Bone marrow (tissue), 2 donors: ENCODE results near the gene PPP1R3G.

ENCODE experiments used
- DNase-seq, 2 donors: peaks; one replicate each; lab custom pipeline; 2025; lab: John Stamatoyannopoulos, UW

PPP1R3G gene

DNA sequence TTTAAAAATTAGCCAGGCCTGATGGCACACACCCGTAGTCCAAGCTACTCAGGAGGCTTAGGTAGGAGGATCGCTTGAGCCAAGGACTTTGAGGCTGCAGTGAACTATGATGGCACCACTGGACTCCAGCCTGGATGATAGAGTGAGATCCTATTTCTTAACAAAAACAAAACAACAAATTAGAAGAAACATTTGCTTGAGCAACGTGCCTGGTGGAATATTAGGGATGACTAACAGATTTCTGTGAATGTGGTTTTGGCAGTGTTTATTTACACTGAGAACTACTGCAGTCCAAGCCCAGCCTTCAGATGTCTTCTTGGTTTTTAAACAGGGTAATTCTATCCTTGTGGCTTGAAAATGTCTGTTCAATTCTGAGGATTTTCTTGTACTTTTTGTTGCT, 9.2 kb downstream of the PPP1R3G start:
- DNase-seq = no peak

DNA sequence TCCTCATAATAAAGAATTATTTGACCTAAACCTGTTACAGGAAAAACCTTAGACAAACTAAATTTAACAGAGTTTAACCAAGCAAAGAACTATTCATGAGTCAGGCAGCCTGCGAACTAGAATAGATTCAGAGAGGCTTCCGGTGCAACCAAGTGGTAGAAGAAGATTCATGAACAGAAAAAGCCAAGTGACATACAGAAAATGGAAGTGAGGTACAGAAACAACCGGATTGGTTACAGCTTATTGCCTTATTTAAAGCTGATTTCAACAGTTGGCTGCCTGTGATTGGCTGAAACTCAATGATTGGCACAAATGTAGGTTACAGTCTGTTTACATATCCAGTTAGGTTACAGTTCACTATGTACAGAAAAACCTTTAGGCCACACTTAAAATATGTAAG, 10.1 kb downstream of the PPP1R3G start:
- no peak for DNase-seq

DNA sequence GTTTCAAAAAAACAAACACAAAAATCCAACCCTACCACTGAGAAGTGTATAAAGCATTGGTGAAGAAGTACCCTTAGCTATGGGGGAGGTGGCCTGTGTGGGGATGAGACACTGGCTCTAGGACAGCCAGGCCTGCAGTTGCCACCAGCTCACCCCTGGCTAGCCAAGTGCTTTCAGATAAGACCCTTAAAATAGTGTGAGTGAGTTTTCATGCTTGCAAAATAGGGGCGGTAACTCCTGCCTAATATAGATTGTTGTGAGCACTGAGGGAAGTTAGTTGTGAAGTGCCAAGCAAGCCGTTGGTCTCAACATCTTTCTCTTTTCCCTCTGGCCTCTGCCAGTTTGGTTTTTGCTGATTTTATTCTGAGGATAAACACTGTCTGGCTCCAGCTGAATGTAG, 11.3 kb downstream of the PPP1R3G start:
- DNase-seq = no peak

DNA sequence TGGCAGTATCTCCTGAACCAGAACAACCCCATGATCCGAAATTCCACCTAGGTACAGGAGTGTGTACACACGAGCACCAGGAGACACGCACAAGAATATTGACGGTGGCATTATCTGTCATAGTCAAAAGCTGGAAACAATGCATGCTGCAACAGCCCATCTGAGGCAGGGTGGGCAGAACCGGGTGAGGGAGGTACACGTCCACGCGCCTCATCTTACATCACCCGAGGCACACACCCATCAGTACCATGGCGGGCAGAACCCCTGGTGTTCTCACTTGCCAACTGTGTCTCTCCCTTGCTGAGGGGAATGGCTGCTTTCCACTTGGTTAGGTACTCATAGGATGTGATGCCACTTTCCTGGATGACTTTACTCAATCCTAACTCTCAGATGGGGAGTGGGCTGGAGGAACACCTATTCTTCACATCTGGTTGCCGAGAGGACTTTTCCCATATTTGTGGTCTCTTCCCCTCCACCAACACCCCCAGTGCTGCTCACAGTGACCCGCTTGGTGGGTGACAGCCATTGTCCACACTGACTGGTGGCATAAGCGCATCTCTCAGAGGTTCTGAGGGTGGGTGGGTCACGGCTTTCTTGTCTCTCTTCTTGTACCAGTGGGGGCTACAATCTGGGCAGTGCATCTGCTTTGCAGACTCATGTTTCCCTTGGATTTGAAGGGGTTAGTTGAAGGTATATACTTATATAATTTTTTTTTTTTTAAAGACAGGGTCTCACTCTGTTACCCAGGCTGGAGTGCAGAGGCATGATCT, 13.5 kb downstream of the PPP1R3G start:
- no peak for DNase-seq

DNA sequence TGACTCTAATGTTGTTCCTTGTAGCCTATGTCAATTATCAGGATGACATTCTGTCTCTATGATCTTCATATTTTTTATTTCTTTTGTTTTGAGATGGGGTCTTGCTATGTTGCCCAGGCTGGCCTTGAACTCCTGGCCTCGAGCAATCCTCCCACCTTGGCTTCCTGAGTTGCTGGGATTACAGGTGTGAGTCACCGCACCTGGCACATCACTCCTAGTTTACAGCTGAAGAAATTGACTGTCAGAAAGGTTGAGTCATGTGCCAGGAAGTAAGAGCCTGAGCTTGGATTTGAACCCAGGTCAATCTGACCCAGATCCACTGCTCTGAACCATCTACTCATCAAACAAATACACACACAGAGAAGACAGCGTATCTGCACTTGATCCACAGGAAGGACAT, 14.4 kb downstream of the PPP1R3G start:
- DNase-seq = no peak

DNA sequence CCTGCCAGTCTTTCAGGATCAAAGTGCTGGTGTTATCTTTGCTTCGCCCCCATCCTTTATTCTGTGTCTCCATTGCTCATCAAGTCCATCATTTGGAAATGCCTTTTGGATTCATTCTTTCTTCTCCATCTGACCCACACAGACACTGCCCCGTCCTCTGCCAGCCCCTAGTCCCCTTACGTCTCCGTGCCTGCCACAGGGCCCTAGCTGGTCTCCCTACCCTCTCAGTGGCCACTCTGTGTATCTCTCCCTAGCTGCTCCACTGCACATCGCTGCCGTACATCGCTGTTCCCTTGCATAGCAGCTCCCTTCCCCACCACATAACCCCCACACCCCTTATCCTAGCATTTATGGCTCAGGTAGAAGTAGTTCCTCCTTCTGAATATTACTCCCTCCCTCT, 15.7 kb downstream of the PPP1R3G start:
- no peak for DNase-seq

DNA sequence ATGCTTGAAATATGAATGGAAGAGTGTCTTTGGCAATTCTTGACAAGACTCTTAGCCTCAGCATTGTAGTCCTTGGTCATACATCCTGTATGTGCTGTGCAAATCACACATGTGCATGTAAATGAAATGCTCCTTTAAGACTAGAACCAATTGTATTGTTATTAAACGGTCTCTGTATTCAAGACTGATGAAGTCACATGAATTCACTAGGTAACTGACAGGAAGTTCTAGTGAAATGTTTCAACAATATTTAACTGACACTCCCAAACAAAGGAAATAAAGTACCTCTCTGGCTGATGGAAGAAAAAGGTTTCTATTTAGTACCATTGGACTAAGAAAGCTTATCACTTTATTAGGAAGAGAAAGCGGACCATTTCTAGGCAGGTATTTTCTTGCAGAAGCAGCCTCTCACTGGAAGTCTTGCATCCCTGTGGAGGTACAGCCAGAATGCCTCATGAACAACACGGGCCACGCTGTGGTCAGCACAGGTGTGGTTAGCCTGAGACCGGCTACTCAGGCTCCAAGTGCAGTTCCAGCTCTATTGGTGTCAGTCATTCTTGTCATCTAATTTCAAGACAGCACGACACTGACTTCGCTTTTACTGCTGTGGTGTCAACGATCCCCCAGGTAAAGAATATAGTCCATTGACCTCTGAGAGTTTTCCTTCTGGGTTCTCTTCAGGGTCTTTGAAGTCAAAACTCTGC, 17.3 kb downstream of the PPP1R3G start:
- no peak for DNase-seq

DNA sequence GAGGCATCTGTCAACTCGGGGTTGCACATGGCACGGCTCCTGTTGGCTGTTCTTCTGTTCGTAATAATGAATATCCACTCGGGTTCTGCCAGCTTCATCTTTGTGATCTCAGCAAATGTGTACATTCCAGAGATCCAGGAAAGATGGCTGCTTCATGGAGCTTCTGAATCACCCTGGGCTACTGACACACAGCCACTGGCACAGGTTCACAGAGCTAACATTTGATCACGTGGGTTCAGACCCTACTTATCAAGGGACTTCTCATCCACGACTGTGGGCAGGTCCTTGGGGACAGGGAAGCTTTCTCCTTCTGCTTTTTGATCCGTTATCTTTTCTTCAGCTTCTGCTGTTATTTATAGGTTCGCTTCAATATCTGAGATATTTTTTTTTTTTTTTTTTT, 18.1 kb downstream of the PPP1R3G start:
- DNase-seq = no peak

DNA sequence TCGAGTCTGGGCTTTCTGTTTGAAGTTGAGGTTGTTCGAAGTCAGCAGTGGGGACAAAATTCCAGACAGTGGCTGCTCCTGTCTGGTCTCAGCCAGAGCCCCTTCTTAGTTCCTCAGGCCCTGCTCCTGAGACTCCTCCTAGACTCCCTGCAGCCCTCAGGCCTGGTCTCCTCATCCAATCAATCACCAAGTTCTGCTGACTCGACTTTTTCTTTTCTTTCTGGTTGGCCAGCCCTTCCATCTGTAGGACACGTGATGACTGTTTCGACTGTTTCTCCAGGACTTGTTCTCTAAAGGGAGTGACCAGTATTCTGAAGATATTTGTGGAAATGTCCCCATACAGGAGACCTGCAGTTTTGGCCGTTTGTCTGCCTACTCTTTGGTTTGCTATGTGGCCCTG, 19.5 kb downstream of the PPP1R3G start:
- no peak for DNase-seq

DNA sequence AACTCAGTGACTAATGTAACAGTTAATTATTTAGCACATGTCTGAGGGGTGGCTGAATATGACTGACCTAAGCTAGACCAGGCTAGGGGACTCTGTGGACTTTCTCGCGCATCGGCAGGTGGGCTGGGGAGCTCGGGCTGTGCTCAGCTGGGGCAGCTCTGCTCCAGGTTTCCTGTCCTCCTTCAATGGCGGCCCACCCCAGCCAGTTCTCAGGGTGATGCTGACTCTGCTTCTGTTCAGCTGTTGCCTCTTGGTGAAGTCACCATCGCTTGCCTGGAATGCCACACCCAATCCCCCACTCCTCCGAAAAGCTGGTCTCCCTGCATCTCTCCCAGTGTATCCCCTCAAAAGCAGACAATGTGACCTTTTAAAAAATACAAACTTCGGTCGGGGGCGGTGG, 20.0 kb downstream of the PPP1R3G start:
- no peak for DNase-seq

DNA sequence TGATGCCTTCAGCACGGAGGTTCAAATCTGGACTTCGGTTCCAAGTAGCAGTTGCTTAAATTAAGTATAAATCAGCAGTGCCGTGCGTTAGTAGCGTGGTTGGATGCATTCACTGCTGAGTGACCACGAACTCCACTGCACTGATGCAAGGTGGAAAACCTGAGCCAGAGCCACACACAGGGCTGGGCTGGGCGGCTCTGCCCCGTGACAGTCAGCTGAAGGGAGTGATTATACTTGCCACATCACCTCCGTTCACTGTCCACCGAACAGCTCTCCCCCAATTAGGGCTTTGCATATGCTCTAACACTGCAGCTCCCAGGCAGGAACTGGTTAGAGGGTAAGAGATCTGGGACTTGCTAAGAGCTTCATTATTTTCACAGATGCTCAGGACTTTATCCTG, 22.2 kb downstream of the PPP1R3G start:
- no peak for DNase-seq

DNA sequence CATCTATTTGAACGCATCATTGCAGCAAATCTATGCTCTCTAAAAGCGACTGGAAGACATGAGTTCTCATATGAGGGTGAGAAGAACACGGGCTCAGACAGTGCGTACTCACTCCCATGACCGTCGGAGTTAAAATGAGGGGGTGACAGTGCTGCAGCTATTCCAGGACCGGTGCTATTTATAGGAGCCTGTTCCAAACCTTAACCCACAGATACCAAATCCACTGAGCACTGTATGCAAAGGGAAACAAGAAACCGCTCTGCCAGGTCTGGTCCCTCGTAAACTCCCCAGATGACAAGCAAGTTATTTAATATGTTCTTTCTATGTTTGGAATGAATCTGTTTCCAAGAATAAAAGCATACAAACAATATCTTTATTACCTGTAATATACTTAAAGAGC, 22.9 kb downstream of the PPP1R3G start:
- DNase-seq = no peak

DNA sequence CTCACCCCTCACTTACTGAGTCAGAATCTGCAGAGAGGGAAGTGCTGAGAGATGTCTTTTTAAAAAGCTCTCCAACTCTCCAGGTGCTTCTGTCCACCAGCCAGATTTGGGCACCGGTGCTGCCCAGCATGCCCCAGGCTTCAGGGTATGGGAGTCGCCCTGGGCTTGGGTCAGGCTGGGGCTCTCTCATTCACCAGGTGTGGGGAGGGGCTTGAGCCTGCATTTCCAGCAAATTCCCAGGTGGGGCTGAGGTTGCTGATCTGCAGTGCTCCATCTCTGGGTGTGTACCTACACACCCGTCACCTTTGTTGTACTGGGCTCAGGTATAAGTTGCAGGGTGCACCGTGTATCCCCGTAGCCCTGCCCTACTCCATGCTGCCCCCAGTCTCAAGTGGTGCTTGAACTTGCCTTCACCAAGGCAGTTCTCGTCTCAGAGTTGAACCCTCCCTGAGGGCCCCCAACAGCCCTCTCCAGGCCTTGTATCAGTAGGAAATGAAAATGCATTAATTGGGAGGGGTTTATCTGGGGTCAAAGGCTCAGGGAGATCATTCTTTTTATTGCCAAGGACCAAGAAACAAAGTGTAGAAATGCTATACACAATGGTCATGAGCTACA, 23.5 kb downstream of the PPP1R3G start:
- DNase-seq = no peak

DNA sequence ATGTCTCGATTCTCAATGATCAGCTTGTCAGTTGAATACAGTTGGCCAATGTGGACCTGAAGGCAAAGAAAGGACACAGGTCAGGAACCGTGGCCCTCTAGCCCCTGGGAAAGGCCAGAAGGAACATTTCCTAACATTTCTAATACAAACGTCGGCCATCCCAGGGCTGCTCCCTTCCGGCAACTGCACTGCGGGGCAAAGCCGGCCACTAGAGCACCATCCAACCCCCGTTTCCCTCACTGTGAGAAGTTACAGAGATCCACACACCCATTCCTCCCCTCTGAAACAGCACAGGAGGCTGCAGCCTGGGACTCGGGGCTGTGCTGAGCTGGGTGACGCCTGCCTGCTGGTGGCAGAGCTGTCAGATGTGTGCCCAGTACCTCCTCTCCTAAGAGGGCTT, 24.3 kb downstream of the PPP1R3G start:
- DNase-seq = no peak

DNA sequence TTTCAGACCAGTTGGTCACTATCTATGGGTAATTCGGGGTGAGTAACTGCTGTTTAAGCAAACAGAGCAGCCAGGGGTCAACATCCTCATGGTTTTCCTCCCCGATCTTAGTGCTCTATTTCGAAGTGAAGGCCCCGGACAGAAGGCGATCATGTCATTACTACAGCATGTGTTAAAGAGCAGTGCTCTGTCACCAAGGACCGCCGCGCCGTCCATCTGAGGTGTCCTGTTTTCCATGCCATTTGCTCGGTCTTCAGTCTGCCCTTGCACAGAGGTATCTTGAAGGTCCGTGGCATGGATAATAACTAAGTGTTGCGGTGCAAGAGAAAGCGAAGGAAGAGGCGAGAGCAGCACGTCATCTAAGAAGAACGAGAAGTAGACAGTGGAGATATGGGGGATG, 25.1 kb downstream of the PPP1R3G start:
- no peak for DNase-seq

DNA sequence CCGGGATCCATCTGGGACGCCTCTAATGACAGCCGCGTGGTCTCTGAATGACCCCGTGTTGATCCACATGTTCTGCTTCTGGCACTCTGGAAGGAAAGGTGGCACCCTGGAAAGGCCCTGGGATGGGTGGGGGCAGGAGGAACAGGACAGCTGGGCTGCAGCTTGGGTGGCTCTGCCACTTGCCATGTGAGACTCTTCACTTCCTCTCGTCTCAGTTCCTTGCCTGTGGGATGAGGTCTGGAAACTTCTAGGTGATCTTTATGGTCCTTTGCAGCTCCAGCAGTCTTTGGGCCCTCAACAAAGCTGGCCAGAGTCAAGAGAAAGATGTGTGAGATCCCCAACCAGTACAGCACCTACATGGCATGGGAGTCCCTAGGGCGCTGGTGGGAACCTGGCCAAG, 26.5 kb downstream of the PPP1R3G start:
- DNase-seq = no peak

DNA sequence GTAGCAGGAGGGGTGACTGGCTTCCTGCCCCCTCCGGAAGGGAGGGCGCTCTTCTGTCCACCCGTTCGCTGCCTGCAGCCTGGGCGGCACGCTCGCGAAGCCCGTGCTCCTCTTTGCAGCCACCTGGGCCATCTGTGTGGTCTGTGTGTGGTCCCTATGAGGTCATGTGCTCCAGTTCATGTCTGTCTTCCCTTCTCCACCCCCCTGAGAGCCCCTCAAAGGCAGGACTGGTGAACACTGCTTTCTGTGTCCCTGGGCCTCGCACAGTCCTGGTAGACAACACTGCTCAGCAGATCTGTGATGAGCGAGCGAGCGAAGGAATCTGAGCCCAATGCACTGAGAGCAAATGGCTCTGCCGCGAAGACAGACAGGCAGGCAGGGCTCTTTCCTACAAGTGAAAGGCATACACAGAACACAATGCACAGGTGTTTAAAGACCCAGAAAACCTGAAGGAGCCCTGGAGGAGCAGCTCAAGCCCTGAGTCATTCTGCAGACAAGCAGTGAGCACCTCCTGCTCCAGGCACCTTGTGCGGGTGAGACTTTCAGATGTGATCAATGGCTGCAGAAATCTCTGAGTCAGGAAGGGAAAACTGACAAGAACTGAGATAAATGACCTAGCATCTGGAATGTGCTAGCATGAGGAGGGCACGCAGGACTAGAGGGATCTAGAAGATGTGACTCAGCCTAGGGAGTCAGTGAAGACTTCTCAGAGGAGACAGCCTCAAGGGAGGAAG, 27.1 kb downstream of the PPP1R3G start:
- DNase-seq = no peak

DNA sequence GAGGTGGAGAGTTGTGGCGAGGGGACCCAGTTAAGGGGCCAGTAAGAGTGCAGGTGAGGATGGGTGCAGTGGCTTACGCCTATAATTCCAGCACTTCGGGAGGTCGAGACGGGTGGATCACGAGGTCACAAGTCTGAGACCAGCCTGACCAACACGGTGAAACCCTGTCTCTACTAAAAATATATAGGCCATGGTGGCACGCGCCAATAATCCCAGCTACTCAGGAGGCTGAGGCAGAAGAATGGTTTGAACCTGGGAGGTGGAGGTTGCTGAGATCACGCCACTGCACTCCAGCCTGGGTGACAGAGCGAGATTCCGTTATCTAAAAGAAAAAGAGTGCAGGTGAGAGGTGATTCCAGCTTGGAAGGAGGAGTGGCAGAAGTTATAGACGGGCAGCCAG, 28.0 kb downstream of the PPP1R3G start:
- no peak for DNase-seq

DNA sequence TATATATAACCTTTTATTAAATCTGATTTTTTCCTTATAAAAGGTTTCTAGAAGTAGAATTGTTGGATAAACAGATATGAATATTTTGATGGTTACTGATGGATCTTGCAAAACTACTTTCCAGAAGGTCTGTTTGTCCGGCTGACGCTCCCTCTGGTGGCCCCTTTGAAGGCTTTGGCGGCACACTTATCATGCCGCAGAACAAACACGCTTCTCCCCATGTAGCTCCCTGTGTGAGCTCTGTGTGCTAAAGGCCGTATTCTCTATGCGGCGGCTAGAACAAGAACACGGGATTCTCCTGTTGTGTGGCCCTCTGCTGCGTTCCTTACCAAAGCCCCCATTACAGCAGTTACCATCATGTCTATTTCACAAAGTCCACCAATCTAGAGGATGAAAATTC, 30.0 kb downstream of the PPP1R3G start:
- no peak for DNase-seq

DNA sequence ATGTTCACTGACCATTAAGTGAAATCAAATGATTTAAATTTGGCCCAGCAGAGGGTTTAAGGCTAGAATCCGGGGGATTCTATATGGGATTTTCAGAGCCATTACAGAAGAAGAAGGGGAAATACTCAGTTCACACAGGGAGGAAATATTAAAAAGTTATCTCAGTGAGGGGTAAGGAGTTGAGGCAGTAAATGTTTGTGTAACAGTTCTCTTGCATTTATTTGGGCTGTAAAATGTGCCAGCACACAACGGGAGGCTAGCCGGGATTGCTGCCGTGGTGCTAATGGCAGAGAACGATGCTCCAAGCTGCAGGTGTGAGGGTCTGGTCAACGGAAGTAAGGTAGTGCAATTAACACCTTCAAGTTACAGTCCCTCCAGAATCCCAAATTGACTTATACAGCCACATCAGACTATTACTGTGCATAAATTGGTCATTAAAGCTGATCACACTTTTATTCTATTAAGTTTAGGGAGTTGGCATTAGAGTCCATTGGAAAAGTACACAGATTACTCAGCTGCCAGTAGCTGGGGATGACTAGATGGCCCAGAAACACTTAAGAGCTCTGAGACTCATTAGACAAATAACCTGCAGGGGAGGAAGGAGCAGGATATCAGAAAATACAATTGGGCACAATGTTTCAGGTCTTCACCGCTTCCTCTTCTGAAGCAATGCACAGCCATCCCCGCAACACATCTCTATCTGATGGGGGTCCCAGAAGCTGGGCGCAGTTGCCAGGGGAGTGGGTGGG, 31.3 kb downstream of the PPP1R3G start:
- DNase-seq = no peak

DNA sequence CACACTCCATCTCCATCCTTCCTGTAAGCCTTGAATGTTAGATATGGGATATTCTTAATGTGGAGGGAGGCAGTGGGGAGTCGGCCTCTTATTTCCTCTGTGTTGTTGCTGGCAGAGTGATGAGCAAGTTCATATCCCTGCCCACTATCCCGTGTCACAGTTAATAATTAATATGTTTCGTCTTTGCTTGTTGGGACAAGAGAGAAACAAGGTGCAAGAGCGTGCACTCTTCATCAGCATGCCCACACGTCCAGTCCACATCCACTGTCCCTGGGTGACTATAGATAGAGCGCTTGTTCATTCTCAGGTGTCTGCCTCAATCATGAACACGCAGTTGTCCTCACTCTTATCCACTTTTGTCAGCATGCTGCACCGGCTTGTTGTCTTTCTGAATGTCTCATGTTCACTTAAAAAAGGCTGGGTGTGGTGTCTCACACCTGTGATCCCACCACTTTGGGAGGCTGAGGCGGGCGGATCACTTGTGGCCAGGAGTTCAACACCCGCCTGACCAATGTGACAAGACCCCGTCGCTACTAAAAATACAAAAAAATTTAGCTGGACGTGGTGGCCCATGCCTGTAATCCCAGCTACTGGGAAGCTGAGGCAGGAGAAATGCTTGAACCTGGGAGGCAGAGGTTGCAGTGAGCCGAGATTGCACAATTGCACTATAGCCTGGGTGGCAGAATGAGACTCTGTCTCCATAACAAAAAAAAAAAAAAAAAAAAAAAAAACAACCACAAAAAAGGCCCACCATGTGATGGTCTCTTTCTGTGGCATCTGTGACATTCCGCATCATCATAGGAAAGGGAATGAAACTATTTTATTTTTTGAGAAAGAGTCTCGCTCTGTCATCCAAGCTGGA, 34.2 kb downstream of the PPP1R3G start:
- no peak for DNase-seq
